SJSA1 (cell line): ENCODE measurements around the gene ETFA. TPM values are rescaled to one million over a fixed set of nuclear protein-coding genes. Genes with fewer than 3 reads are reported as not detected.

Experiments used
- DNase-seq, 2 experiments: peaks; one replicate each; pipeline ENCODE4 v3.0.0-alpha.2; 2015 to 2020; ENCODE audit warnings: low spot score in 2 of 2, low read depth in 1 of 2
- H3K27ac ChIP-seq: fragments of 250-450 bp; sonication (Bioruptor Pico); 2 replicates; pipeline ENCODE4 v1.5.1; 2020; ENCODE audit warnings: mild to moderate bottlenecking, moderate library complexity
- H3K27me3 ChIP-seq: fragments of 250-450 bp; sonication (Bioruptor Pico); replicated peaks from 2 replicates; pipeline ENCODE4 v1.5.1; 2020; ENCODE audit warnings: mild to moderate bottlenecking, moderate library complexity
- H3K36me3 ChIP-seq: fragments of 250-450 bp; sonication (Bioruptor Pico); 2 replicates; pipeline ENCODE4 v1.5.1; 2020; ENCODE audit warnings: mild to moderate bottlenecking
- H3K4me1 ChIP-seq: fragments of 250-450 bp; sonication (Bioruptor Pico); replicated peaks from 2 replicates; pipeline ENCODE4 v1.6.1; 2021; ENCODE audit warnings: mild to moderate bottlenecking
- H3K4me3 ChIP-seq: fragments of 250-450 bp; sonication (Bioruptor Pico); 2 replicates; pipeline ENCODE4 v1.5.1; 2020; ENCODE audit warnings: mild to moderate bottlenecking
- H3K9me3 ChIP-seq: fragments of 250-450 bp; sonication (Bioruptor Pico); replicated peaks from 2 replicates; pipeline ENCODE4 v1.5.1; 2020; ENCODE audit warnings: mild to moderate bottlenecking
- total RNA-seq: library from RNA; depleted of rRNA; stranded (reverse); fragments of >200 nt; shearing (Covaris generic); gene quantifications from 2 replicates; pipeline ENCODE4 v1.2.3, GENCODE V29; 2014; rRNA removed

ETFA gene
- total RNA-seq, 1 experiment from 2014 or later: 203 TPM

- no peaks in the 10 kb centered on the region for H3K27me3 ChIP-seq
- no peak overlapping the region for H3K4me3 ChIP-seq
- no peak for DNase-seq
- no peaks in the 10 kb centered on the region for H3K36me3 ChIP-seq
- no peaks in the 10 kb centered on the region for H3K4me1 ChIP-seq
- no peaks in the 10 kb centered on the region for H3K9me3 ChIP-seq
- no peak overlapping the region for H3K27ac ChIP-seq
Observed at GRCh38 chr15:76176059-76176458, 135.2 kb downstream of the ETFA start.

- Histone ChIP-seq H3K27ac (no peak overlapping the region), H3K4me3 (no peak overlapping the region), H3K4me1 (peaks cover 2% of the 10 kb centered on the region), H3K27me3 (no peaks in the 10 kb centered on the region), H3K36me3 (no peaks in the 10 kb centered on the region), H3K9me3 (no peaks in the 10 kb centered on the region)
- no peak for DNase-seq
Observed at GRCh38 chr15:76175442-76175841, 135.8 kb downstream of the ETFA start.

- Histone ChIP-seq H3K4me3 (no peak overlapping the region), H3K9me3 (no peaks in the 10 kb centered on the region), H3K27me3 (no peaks in the 10 kb centered on the region), H3K36me3 (no peaks in the 10 kb centered on the region), H3K27ac (no peak overlapping the region), H3K4me1 (peaks cover 10% of the 10 kb centered on the region)
- DNase-seq: no peak
Observed at GRCh38 chr15:76174654-76175053, 136.6 kb downstream of the ETFA start.

- Histone ChIP-seq H3K4me3 (no peak overlapping the region), H3K27ac (no peak overlapping the region), H3K36me3 (no peaks in the 10 kb centered on the region), H3K9me3 (no peaks in the 10 kb centered on the region), H3K4me1 (peaks cover 16% of the 10 kb centered on the region), H3K27me3 (no peaks in the 10 kb centered on the region)
- no peak for DNase-seq
Observed at GRCh38 chr15:76173317-76173834, 137.9 kb downstream of the ETFA start.

- no peak overlapping the region for H3K27ac ChIP-seq
- no peaks in the 10 kb centered on the region for H3K36me3 ChIP-seq
- H3K4me1 ChIP-seq: peaks cover 16% of the 10 kb centered on the region
- H3K27me3 ChIP-seq: no peaks in the 10 kb centered on the region
- DNase-seq: no peak
- no peaks in the 10 kb centered on the region for H3K9me3 ChIP-seq
- H3K4me3 ChIP-seq: no peak overlapping the region
Observed at GRCh38 chr15:76172782-76173181, 138.5 kb downstream of the ETFA start.

- peak in 1 of 2 experiments; percentile 34 for DNase-seq
- no peaks in the 10 kb centered on the region for H3K27me3 ChIP-seq
Observed at GRCh38 chr15:76169911-76170800, 141.1 kb downstream of the ETFA start.

GRCh38 chr15:76169018-76169417, 142.3 kb downstream of the ETFA start:
- DNase-seq: peak in 1 of 2 experiments; percentile 21

More at GRCh38 chr15:76169911-76170800, 141.1 kb downstream of the ETFA start:
- Histone ChIP-seq H3K4me3 (no peak overlapping the region), H3K9me3 (no peaks in the 10 kb centered on the region), H3K4me1 (peaks cover 16% of the 10 kb centered on the region), H3K27ac (peak overlapping the region; percentile 68), H3K36me3 (no peaks in the 10 kb centered on the region)

GRCh38 chr15:76168237-76168984, 142.9 kb downstream of the ETFA start:
- DNase-seq: no peak
- Histone ChIP-seq H3K4me1 (peaks cover 27% of the 10 kb centered on the region), H3K27me3 (no peaks in the 10 kb centered on the region), H3K27ac (no peak overlapping the region), H3K36me3 (no peaks in the 10 kb centered on the region), H3K4me3 (no peak overlapping the region), H3K9me3 (no peaks in the 10 kb centered on the region)

More at GRCh38 chr15:76169018-76169417, 142.3 kb downstream of the ETFA start:
- Histone ChIP-seq H3K27me3 (no peaks in the 10 kb centered on the region), H3K9me3 (no peaks in the 10 kb centered on the region), H3K4me1 (peaks cover 21% of the 10 kb centered on the region), H3K36me3 (no peaks in the 10 kb centered on the region), H3K27ac (peak overlapping the region; percentile 43; the same call in 1 of the 2 replicates), H3K4me3 (no peak overlapping the region)

GRCh38 chr15:76165951-76166350, 145.3 kb downstream of the ETFA start:
- Histone ChIP-seq H3K27ac (no peak overlapping the region), H3K9me3 (no peaks in the 10 kb centered on the region), H3K27me3 (no peaks in the 10 kb centered on the region), H3K4me1 (peaks cover 33% of the 10 kb centered on the region), H3K36me3 (no peaks in the 10 kb centered on the region), H3K4me3 (no peak overlapping the region)
- no peak for DNase-seq

Other genes starting within 250 kb of the ETFA start
- 3.0 and 4.0 TPM in 2 replicates for gene ISL2, start 25.3 kb upstream of the ETFA start, total RNA-seq